Activated T-cell treated with anti-CD3 and anti-CD28 coated beads for 4 hours (primary cell): ENCODE measurements around the gene SLC4A4.

Experiments
- DNase-seq: peaks from one replicate; pipeline ENCODE4 v3.0.0-alpha.2; 2020

The SLC4A4 gene

DNA sequence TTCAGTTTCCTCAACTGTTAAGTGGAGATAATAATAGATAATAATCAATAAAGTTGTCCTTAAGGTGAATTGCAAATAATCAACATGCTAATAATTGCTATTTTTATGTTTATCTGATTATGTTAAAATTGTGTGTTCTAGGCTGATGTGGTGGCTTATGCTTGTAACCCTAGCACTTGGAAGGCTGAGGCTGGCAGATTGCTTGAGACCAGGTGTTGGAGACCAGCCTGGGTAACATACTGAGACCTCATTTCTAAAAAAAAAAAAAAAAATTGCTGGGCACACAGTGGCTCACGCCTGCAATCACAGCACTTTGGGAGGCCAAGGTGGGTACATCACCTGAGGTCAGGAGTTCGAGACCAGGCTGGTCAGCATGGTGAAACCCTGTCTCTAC is 269.9 kb downstream of the SLC4A4 start:
- no peak for DNase-seq

DNA sequence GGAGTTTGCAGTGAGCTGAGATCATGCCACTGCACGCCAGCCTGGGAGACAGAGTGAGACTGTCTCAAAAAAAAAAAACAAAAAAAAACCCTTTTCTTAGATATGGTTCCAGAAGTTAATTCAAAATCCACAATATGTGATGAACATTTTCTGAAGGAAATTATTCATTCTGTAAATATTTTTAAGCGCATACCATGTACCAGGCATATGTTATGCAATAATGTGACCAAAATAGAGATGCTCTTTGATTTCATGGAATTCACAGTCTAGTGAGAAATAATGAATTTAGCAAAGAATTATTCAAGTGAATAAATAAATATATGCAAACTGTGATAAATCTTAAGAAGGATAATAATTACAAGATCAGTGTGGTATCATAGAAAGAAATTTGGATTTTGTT is 270.3 kb downstream of the SLC4A4 start:
- no peak for DNase-seq

DNA sequence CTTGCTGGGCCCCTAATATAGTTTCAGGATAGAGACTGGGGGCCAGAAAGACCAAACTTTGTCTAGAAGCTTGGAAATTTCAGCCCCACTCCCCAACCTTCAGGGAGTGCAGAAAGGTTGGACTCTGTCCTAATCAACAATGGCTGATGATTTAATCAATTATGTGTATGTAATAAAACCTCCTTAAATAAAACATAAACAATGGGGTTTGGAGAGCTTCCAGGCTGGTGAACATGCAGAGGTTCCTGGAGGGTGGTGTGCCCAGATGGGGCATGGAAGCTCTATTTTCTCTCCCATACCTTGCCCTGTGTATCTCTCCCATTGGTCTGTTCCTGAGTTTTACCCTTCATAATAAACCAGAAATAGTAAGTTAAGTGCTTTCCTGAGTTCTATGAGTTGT is 270.8 kb downstream of the SLC4A4 start:
- no peak for DNase-seq

DNA sequence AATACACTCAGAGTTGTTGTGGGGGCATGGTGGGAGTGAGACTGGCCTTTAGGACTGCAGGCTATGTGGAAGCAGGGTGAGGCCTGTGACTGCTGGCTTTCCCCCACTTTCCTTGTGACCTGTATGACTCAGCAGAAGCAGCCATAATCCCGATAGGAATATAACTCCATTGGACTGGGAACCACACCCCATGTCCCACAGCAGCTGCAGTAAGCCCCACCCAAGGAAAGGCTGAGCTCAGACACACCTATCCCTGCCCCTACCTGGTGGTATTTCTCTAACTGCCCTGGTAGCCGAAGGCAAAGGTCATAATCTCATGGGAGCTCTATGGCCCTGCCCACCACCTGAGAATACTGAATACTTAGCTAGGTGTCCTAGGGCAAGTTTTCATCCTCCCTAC is 275.8 kb downstream of the SLC4A4 start:
- DNase-seq = no peak

DNA sequence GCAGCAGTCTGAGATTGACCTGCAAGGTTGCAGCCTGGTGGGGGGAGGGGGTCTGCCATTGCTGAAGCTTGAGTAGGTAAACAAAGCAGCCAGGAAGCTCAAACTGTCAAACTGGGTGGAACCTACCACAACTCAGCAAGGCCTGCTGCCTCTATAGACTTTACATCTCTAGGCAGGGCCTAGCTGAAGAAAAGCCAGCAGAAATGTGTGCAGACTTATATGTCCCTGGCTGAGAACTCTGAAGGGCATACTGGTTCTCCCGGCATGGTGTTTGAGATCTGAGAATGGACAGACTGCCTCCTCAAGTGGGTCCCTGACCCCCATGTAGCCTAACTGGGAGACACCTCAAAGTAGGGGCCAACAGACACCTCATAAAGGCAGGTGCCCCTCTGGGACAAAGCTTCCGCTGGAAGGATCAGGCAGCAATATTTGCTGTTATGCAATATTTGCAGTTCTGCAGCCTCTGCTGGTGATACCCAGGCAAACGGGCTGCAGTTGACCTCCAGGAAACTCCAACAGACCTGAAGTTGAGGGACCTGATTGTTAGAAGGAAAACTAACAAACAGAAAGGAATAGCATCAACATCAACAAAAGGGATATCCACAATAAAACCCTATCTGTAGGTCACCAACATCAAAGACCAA is 277.5 kb downstream of the SLC4A4 start:
- DNase-seq = no peak
